EH (cell line): ENCODE data around the gene TLK2.
A peak's percentile ranks its signal among the peaks of the same experiment; 100 is the strongest.
"Not testable (repeated sequence)": the region's sequence is repeated elsewhere in the genome, so short reads cannot be mapped to it uniquely, and the experiment has no call there.

Source experiments
- DNase-seq: peaks from one replicate; pipeline ENCODE4 v3.0.0-alpha.2; 2015; ENCODE audit warnings: low read depth

The TLK2 gene

GRCh38 chr17:62478424-62478879 is at the start of gene TLK2:
TSS of gene TLK2 (plus strand) at chr17:62478825. CDS start at chr17:62481126, 2,301 bp downstream.
- DNase-seq, result peak; percentile 85

GRCh38 chr17:62435251-62435650 is 43.4 kb upstream of the TLK2 start:
- DNase-seq, result not testable (repeated sequence)

- DNase-seq, result not testable (repeated sequence)
Measured at GRCh38 chr17:62441181-62441580, 37.4 kb upstream of the TLK2 start.

GRCh38 chr17:62444063-62444462 is 34.6 kb upstream of the TLK2 start:
- DNase-seq, result no peak

GRCh38 chr17:62445791-62446190 is 32.8 kb upstream of the TLK2 start:
- DNase-seq, result not testable (repeated sequence)

- not testable (repeated sequence) for DNase-seq
Measured at GRCh38 chr17:62452195-62452594, 26.4 kb upstream of the TLK2 start.

- not testable (repeated sequence) for DNase-seq
Measured at GRCh38 chr17:62453041-62453440, 25.6 kb upstream of the TLK2 start.

- DNase-seq, result not testable (repeated sequence)
Measured at GRCh38 chr17:62453656-62454055, 25.0 kb upstream of the TLK2 start.

- not testable (repeated sequence) for DNase-seq
Measured at GRCh38 chr17:62454111-62454510, 24.5 kb upstream of the TLK2 start.

GRCh38 chr17:62456016-62456415 is 22.6 kb upstream of the TLK2 start:
- no peak for DNase-seq

GRCh38 chr17:62458483-62458882 is 20.1 kb upstream of the TLK2 start:
- DNase-seq, result not testable (repeated sequence)

- not testable (repeated sequence) for DNase-seq
Measured at GRCh38 chr17:62464422-62464821, 14.2 kb upstream of the TLK2 start.

GRCh38 chr17:62465271-62465670 is 13.4 kb upstream of the TLK2 start:
- not testable (repeated sequence) for DNase-seq

GRCh38 chr17:62470666-62471379 is 7.8 kb upstream of the TLK2 start:
- peak; percentile 68 for DNase-seq

GRCh38 chr17:62471380-62471880 is 7.2 kb upstream of the TLK2 start:
- DNase-seq, result not testable (repeated sequence)

- not testable (repeated sequence) for DNase-seq
Measured at GRCh38 chr17:62473030-62473982, 5.3 kb upstream of the TLK2 start.

GRCh38 chr17:62477111-62477510 is 1.5 kb upstream of the TLK2 start:
- DNase-seq, result not testable (repeated sequence)

- peak; percentile 15 for DNase-seq
Measured at GRCh38 chr17:62477718-62478408, 762 bp upstream of the TLK2 start.

- peak; percentile 8 for DNase-seq
Measured at GRCh38 chr17:62478880-62479638, 434 bp downstream of the TLK2 start.

- peak; percentile 34 for DNase-seq
Measured at GRCh38 chr17:62479639-62480258, 1.1 kb downstream of the TLK2 start.

- not testable (repeated sequence) for DNase-seq
Measured at GRCh38 chr17:62482553-62482952, 3.9 kb downstream of the TLK2 start.
